Measurements from ENCODE around the gene RANBP9.

GRCh38 chr6:13613029-13613594 is 98.5 kb downstream of the RANBP9 start:
- no peak for TF ChIP-seq POLR2AphosphoS5 (IDR thresholded peaks at IDR 0.05; ENCODE audit: low read depth, low read length)
- no peak for TF ChIP-seq TAF1 (IDR thresholded peaks at IDR 0.05; ENCODE audit: borderline replicate concordance, insufficient read depth, low read length)
- TF ChIP-seq SIN3A (IDR thresholded peaks at IDR 0.05; ENCODE audit: borderline replicate concordance, insufficient read depth, low read length): no peak
- no peak for TF ChIP-seq REST (IDR thresholded peaks at IDR 0.05; ENCODE audit: insufficient read depth in 1 of 2, low read depth in 2 of 2, low read length in 2 of 2)

Measured in PFSK-1 (cell line).